ENCODE results near the gene STX10.

The STX10 gene

DNA sequence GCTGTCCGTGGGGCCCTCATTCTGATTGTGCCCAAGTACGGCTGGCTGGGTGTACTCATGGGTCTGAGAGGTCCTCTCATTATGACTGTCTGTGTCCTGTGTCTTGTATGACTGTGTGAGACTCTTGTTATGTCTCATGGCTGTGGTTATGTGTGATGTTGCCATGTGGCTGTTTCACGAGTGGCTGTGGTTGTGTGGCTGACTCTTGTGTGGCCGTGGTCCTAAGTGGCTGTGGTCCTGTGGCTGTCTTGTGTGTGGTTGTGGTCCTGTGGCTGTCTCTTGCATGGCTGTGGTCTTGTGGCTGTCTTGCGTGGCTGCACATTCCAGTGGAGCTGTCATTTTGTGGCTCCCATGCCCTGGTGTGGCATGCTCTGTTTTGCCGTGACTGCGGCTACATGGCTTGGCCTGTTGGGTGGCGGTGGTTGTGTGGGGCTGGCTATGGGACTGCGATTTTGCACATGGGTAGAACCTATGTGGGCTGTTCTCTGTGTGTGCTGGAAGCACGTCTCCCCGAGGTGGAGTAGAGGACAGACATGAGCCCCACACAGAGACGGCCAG is 50.1 kb downstream of the STX10 start:
- CTCF ChIA-PET, result interaction anchor here (2.0 to 2.7 kb wide), 2 partner anchors 116 to 122 kb away, joined by 4 to 10 read pairs; no protein-coding TSS in a partner anchor
- H3K27ac ChIP-seq, result peak overlapping the region; percentile 42
- no peak for DNase-seq (ENCODE audit: low spot score)
- POLR2A ChIA-PET (ENCODE audit: low non-redundant PET), result no interaction called here
- TF ChIP-seq, protein P1, sequence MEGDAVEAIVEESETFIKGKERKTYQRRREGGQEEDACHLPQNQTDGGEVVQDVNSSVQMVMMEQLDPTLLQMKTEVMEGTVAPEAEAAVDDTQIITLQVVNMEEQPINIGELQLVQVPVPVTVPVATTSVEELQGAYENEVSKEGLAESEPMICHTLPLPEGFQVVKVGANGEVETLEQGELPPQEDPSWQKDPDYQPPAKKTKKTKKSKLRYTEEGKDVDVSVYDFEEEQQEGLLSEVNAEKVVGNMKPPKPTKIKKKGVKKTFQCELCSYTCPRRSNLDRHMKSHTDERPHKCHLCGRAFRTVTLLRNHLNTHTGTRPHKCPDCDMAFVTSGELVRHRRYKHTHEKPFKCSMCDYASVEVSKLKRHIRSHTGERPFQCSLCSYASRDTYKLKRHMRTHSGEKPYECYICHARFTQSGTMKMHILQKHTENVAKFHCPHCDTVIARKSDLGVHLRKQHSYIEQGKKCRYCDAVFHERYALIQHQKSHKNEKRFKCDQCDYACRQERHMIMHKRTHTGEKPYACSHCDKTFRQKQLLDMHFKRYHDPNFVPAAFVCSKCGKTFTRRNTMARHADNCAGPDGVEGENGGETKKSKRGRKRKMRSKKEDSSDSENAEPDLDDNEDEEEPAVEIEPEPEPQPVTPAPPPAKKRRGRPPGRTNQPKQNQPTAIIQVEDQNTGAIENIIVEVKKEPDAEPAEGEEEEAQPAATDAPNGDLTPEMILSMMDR (conservative IDR thresholded peaks at IDR 0.05; ENCODE audit: low read depth), result no peak

DNA sequence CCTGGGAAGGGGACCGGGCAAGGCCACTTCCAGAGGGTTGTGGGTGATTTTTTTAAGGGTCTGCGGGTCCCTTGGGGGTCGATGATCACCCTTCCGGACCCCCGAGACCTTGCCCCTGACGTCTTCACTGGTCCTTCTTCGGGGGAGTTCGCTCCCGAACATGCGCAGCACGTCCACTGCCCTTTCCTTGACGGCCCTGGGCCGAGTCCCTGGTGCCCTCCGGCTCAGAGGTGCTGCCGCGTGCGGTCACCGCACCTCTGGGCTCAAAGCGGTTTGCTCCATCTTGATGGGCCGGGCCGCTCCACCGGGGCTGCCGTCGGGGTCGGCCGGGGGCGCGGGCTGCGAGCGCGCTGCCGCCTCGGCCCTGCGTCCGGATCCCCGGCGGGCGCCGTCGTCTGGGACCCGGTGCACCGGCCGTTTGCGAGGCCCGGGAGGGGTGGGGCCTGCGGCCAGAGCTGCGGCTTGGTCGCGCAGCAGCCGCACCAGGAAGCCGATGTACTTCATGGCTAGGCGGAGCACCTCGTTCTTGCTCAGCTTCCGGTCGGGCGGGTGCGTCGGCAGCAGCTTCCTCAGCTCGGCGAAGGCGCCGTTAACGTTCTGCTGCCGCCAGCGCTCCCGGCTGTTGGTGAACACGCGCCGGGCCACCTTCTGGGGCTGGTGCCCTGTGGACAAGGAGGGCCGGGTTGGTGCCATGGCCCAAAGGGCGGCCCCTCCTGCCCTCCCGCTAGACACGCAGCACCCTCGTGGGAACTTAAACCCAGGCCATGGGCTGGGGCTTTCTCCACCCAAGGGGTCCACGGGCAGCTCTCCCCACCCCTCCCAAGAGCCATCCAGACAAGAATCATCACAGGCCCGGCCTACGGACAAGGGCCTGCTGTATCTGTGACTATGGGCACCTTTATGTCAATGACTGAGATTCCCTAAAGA is 50.8 kb downstream of the STX10 start:
- POLR2A ChIA-PET (ENCODE audit: low non-redundant PET), result no interaction called here
- TF ChIP-seq, protein P1 (conservative IDR thresholded peaks at IDR 0.05; ENCODE audit: low read depth), result no peak
- peak overlapping the region; percentile 42 for H3K27ac ChIP-seq
- DNase-seq (ENCODE audit: low spot score), result no peak
- CTCF ChIA-PET, result interaction anchor here (2.7 kb wide), 1 partner anchor 122 kb away, joined by 10 read pairs; no protein-coding TSS in a partner anchor

DNA sequence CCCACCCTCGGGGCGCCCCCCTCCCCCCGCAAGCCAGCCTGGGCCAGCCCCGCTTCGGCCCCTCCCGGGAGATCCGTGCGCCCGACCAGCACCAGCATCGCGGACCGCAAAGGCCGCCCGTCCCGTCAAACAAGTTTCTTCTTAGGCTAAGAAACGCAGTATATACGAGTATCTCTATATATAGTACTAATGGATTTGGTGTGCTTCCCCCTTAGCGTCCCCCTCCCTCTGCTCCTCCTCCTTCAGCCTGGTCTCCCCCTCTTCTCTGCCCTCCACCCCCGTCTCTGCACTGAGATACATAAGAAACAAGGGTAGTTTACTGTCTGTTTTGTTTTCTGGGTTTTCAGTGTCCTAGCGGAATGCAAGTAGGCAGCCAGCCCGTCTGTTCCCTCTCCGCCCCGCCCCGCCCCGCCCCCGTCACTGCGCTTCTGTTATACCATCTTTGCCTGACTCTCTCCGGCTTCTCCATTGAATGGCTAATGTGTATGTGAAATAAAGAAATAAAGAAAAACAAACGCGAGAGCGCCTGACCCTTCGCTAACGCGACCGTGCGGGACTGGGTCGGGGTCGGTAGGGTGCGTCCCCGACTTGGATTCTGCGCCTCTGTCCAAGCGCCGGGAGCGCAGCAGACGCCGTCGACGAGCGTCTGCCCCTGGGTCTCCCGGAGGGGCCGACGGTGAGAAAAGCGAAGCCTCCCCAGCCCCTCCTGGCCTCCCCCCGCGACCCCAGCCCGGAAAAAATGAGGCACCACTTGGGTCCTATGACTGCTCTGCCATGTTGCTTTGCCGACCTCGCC is 51.7 kb downstream of the STX10 start:
- CTCF ChIA-PET, result no interaction called here
- DNase-seq (ENCODE audit: low spot score), result no peak
- TF ChIP-seq, protein P1 (conservative IDR thresholded peaks at IDR 0.05; ENCODE audit: low read depth), result no peak
- peak overlapping the region; percentile 16 for H3K27ac ChIP-seq
- POLR2A ChIA-PET (ENCODE audit: low non-redundant PET), result no interaction called here

DNA sequence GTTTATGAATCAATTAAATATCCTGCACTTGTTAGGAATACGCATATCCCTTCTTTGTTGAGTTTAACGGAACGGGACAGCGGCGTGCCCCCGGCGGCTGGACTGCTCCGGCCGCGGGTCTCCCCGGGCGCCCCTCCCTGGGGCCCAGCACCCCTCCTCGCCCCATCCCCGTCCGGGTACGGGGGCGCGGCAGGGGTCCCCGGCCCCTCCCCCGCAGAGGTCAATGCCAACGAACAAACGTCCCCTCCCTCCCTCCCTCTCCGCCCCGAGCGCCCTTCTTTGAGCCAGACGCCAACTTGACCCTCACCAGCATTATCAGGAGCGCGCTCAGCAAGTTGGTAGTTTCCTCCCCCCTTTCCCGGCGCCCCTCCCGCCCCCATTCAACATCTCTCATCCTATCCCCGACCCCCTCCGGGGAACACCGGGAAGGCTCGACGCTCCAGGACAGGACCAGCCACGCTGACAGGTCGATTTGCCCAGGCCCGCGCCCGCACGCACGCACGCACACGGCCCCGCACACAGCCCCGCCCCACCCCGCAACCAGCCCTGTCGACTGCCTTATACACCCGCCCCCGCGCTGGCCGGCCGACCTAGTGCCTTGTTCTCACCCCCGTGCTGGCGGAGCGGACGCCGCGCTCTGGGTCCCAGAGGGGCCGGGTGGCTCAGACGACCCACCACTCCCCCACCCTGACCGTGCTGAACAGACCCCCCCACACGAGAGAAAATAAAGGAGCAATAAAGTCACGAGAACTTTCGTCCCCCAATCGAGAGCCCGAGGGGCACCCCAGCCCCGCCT is 52.5 kb downstream of the STX10 start:
- TF ChIP-seq, protein P1 (conservative IDR thresholded peaks at IDR 0.05; ENCODE audit: low read depth), result no peak
- ChIA-PET CTCF (interaction anchor here (0.6 kb wide), 1 partner anchor 66 kb away, joined by 3 read pairs; no protein-coding TSS in a partner anchor), POLR2A (ENCODE audit: low non-redundant PET) (no interaction called here)
- DNase-seq (ENCODE audit: low spot score), result no peak
- H3K27ac ChIP-seq, result peak overlapping the region; percentile 16

DNA sequence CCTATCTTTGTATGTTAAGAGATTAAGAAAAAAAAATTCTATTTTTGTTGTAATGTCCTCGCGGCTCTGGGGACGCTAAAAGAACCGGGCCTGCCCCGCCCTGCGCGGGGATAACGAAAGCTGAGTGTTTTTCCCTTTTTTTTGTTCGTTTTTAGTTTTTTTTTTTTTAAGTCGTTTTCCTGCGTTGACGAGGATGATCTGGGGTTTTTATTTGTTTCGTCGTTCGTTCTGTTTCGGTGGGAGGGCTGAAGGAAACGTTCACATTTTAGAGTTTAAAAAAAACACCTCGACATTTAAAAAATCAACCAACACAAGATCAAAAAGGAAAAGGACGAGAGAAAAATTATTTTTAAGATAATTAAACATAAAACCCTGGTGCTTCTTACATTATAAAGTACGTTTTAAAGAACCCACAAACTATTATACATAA is 53.1 kb downstream of the STX10 start:
- ChIA-PET POLR2A (ENCODE audit: low non-redundant PET) (no interaction called here), CTCF (interaction anchor here (0.6 kb wide), 1 partner anchor 66 kb away, joined by 3 read pairs; no protein-coding TSS in a partner anchor)
- TF ChIP-seq, protein P1 (conservative IDR thresholded peaks at IDR 0.05; ENCODE audit: low read depth), result no peak
- H3K27ac ChIP-seq, result no peak overlapping the region
- no peak for DNase-seq (ENCODE audit: low spot score)
